Measurements from ENCODE around the gene FLRT1.

FLRT1 gene

DNA sequence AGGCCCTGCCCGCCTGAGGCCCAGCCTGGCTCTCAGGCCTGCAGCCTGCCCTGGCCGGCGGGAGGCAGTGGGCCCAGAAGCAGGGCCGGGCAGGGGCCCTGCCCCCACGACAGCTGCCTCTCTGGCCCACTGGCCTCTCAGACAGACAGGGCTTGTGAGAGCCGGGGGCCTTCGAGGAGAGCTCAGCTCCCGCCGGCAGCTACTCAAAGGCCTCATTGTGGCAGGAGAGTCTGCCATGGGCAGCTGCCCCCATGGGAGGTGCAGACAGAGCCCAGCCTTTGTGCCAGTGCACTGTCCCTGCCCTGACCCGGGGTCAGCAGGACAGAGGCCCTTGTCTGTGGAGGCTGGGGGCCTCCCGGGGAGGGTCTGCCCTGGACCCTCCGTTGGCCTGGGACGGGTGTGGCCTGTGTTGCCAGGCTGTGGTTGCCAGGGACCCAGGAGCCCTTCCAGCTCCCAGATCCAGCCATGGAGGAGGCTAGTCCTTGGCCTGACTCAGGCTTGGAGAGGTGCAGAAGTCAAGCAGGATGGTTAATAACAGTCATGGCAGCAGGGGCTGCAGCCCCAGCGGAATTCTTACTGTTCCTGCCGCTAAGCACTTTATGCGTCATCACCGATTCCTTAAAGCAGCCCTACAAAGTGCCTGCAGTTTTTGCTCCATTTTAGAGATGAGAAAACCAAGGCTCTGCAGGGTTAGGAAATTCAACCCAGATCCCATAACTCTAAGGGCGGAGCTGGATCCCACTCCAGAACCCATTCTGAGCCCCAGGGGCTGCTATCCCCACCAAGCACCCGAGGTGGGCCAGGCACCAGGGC lies 12.5 kb downstream of the FLRT1 start:
- TF ChIP-seq, protein P1, sequence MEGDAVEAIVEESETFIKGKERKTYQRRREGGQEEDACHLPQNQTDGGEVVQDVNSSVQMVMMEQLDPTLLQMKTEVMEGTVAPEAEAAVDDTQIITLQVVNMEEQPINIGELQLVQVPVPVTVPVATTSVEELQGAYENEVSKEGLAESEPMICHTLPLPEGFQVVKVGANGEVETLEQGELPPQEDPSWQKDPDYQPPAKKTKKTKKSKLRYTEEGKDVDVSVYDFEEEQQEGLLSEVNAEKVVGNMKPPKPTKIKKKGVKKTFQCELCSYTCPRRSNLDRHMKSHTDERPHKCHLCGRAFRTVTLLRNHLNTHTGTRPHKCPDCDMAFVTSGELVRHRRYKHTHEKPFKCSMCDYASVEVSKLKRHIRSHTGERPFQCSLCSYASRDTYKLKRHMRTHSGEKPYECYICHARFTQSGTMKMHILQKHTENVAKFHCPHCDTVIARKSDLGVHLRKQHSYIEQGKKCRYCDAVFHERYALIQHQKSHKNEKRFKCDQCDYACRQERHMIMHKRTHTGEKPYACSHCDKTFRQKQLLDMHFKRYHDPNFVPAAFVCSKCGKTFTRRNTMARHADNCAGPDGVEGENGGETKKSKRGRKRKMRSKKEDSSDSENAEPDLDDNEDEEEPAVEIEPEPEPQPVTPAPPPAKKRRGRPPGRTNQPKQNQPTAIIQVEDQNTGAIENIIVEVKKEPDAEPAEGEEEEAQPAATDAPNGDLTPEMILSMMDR (IDR thresholded peaks at IDR 0.05; ENCODE audit: control extremely low read depth, extremely low read depth, low read depth, missing control alignments): no peak
- ChIA-PET POLR2A (interaction anchor here (0.5 kb wide), 1 partner anchor 1158 kb away, joined by 9 read pairs; no protein-coding TSS in a partner anchor), CTCF (no interaction called here)
- DNase-seq (ENCODE audit: extremely low spot score): no peak

DNA sequence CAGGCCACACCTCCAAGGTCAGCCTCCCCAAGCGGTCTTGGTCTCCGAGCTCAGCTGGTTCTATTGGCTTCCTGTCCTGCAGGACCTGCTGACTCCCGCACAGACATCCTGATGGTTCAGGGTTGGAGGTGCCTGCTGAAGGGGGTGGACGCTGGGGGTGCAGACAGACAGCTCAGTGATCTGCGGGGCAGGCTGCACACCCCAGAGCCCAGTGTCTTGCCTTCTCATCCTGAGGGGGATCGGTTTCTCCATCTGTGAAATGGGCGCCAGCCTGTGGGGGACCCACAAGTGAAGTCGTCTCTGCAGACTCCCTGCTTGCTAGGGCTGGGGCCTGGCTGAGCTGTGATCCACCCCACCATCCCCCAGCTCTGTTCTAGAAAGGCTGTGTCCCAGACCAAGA lies 13.8 kb downstream of the FLRT1 start:
- TF ChIP-seq, protein P1 (IDR thresholded peaks at IDR 0.05; ENCODE audit: control extremely low read depth, extremely low read depth, low read depth, missing control alignments): no peak
- ChIA-PET CTCF (no interaction called here), POLR2A (no interaction called here)
- no peak for DNase-seq (ENCODE audit: extremely low spot score)

DNA sequence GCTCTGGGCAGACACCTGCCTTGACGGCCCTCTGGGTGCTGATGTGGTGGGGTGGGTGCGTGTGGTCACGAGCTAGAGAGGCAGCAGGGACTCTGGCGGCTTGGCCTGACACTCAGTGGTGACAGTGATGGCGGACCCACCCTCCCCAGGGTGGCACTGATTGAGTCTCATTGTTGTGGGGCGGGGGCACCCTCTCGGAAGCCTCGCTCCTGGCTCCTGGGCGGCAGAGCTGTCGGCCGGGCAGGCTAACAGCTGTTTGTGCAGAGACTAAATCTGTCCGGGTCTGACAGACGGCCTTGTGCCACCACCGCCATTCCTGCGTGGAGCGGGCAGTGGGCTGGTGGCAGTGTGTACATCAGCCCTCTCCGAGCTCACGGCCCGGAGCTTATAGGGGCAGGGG lies 15.6 kb downstream of the FLRT1 start:
- POLR2A ChIA-PET: no interaction called here
- CTCF ChIA-PET: no interaction called here

DNA sequence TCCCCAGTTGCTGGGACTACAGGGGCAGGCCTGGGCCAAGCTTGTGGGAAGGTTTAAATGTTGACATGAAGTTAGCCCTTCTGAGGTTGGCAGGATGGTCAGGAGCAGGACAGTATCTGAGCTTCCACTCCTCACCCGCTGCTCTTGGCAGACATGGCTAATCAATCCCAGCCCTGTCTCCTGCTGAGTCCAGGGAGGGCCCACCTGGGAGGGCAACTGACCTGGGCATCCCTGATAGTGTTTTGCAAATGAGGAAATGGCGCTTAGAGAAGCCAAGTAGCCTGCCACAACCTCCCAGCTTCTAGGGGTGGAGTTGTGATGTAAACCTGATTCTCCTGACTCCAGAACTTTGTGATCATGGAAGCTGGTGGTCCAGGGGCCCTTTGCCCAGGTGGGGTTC lies 16.7 kb downstream of the FLRT1 start:
- POLR2A ChIA-PET: no interaction called here
- TF ChIP-seq, protein P1 (IDR thresholded peaks at IDR 0.05; ENCODE audit: control extremely low read depth, extremely low read depth, low read depth, missing control alignments): no peak
- CTCF ChIA-PET: interaction anchor here (1.6 kb wide), 1 partner anchor 18 kb away, joined by 3 read pairs; no protein-coding TSS in a partner anchor
- DNase-seq (ENCODE audit: extremely low spot score): no peak

More for the DNA sequence above, 15.6 kb downstream of the FLRT1 start:
- DNase-seq (ENCODE audit: extremely low spot score): no peak
- TF ChIP-seq, protein P1 (IDR thresholded peaks at IDR 0.05; ENCODE audit: control extremely low read depth, extremely low read depth, low read depth, missing control alignments): no peak

DNA sequence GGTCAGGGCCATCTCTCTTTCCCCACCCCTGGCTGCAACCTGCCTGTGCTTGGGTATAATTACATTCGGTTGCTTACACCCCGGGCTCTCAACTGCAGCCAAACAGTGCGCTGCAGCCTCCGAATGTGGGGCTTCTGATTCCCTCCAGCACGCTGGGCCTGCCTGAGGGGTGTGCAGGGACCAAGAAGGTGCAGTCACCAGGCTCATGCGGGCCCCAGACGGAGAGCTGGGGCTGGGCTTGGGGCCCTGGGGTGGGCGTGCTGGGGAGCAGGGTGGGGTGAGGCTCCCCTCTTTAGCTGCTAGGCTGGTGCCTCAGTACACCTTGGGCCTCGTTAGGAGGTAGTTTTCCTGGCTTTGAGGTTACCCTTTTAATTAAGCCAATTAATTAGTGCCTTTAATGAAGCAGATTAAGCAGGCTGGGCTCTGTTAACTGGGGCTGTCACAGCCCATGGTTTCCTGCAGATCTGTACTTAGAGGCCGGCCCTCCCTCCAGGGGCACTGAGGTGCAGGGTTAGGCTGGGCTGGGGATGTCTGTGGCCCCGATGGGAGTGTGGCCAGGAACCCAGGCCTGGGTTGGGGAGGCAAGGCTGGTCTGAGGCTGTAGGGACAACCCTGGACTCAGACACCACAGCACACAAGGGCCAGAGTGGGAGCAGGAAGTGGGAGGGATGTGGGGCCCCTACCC lies 17.3 kb downstream of the FLRT1 start:
- no peak for DNase-seq (ENCODE audit: extremely low spot score)
- CTCF ChIA-PET: interaction anchor here (1.6 kb wide), 1 partner anchor 18 kb away, joined by 3 read pairs; no protein-coding TSS in a partner anchor
- POLR2A ChIA-PET: no interaction called here
- TF ChIP-seq, protein P1 (IDR thresholded peaks at IDR 0.05; ENCODE audit: control extremely low read depth, extremely low read depth, low read depth, missing control alignments): no peak

DNA sequence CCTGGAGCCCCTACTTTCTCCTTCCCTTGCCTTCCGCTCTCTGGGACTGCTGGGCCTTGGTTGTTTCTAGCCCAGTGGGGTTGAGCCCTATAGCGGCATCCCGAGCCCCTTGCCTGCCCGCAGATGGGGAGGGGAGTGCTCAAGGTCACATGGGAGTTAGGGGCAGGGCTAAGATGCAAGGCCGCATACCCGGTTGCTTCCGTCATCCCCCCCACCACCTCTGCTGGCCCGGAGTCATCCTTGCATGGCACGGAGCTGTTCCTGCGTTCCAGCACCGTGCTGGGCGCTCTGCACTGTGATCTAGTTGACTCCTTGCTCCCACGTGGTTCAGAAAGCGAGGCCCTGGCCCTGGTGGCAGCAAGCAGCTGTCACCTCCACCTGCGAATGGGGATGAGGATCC lies 18.0 kb downstream of the FLRT1 start:
- DNase-seq (ENCODE audit: extremely low spot score): no peak
- POLR2A ChIA-PET: no interaction called here
- TF ChIP-seq, protein P1 (IDR thresholded peaks at IDR 0.05; ENCODE audit: control extremely low read depth, extremely low read depth, low read depth, missing control alignments): no peak
- CTCF ChIA-PET: interaction anchor here (1.6 kb wide), 1 partner anchor 17 kb away, joined by 3 read pairs; no protein-coding TSS in a partner anchor
